ENCODE results near the gene TLL2. TPM values are rescaled to one million over a fixed set of nuclear protein-coding genes. Genes with fewer than 3 reads are reported as not detected.

The TLL2 gene
- total and polyA plus RNA-seq, 9 of the 15 experiments (the other 6 are each of a cell fraction or from before 2014, with no cell fraction given): 0.09 TPM; not detected in 8

DNA sequence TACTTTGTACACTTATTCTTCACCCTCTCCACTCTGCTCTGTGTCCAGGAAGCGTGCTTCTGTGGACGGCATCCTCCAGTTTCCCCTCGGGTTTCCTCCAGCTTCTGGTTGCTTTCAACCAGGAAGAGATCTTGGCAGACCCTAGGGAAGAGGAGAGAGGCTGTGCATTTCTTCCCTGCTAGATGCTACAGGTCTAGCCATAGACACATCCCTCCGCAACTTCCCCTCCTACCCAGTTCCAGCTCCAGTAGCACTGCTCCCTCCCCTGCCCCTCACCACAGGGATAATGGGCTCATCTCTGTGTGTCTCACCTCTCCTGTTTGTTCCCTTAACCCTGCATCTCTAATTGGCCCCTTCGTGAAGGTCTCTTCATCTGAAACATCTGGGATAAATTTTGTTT is 16.3 kb downstream of the TLL2 start:
- intact Hi-C loops (cut with micrococcal nuclease) (no loop called here), in situ Hi-C loops (cut with MboI) (no loop called here)
- POLR2A ChIA-PET: interaction anchor here (0.9 kb wide), 1 partner anchor 18 kb away, joined by 4 read pairs; no protein-coding TSS in a partner anchor
- Histone ChIP-seq H3K4me3 (no peak overlapping the region), H3K4me2 (ENCODE audit: insufficient read depth, low read length) (no peak overlapping the region), H4K20me1 (replicated peaks; ENCODE audit: control insufficient read depth, insufficient read depth, low read length) (0 out of 2 replicates have a peak, but pooled peaks cover 3% of the 10 kb centered on the region), H3K4me1 (replicated peaks in 1 of 2; ENCODE audit: control insufficient read depth in 2 of 2, insufficient read depth in 2 of 2, low read length in 2 of 2) (no peaks in the 10 kb centered on the region; a peak in 1 of 5 replicates), H3K27me3 (ENCODE audit: control insufficient read depth in 2 of 2, insufficient read depth in 2 of 2, low read length in 2 of 2) (peaks cover 0 to 31% of the 10 kb centered on the region in 2 experiments; a peak in 3 of 5 replicates), H3K9me3 (replicated peaks; ENCODE audit: control insufficient read depth, insufficient read depth, low read depth, low read length) (no peaks in the 10 kb centered on the region), H3K27ac (ENCODE audit: extremely low read depth, low read depth, low read length) (no peak overlapping the region), H3K9me1 (ENCODE audit: control insufficient read depth, insufficient read depth, low read length) (no peaks in the 10 kb centered on the region), H3K9ac (ENCODE audit: insufficient read depth in 1 of 2, low read depth in 2 of 2, low read length in 2 of 2) (no peak overlapping the region), H3K36me3 (ENCODE audit: control insufficient read depth, insufficient read depth, low read length) (no peaks in the 10 kb centered on the region), H2AFZ (ENCODE audit: low read depth, low read length) (no peak overlapping the region), H3K79me2 (ENCODE audit: control insufficient read depth, insufficient read depth, low read length) (no peaks in the 10 kb centered on the region)
- no peak for DNase-seq (ENCODE audit: extremely low read depth in 1 of 4, low spot score in 3 of 4)
- WGBS (ENCODE audit: insufficient coverage, low coverage, missing lambda C conversion rate): 0% methylated on average over 1 of the region's 5 CpGs
- FAIRE-seq: no peak
- no TSS peak for BruUV-seq (replicated peaks)
- CTCF ChIA-PET (ENCODE audit: low intra/inter-chr PET ratio): no interaction called here
- no peak for ATAC-seq
- TF ChIP-seq CAMTA2 (CRISPR knock-in tag; conservative IDR thresholded peaks at IDR 0.05): no peak
- no peak for TF ChIP-seq KHSRP (IDR thresholded peaks at IDR 0.05)
- no peak for TF ChIP-seq ARNT (IDR thresholded peaks at IDR 0.05)
- no peak for TF ChIP-seq ZFX (CRISPR knock-in tag; IDR thresholded peaks at IDR 0.05)
- TF ChIP-seq EP300 (IDR thresholded peaks at IDR 0.05; ENCODE audit: low read length): no peak
- TF ChIP-seq, protein P1, sequence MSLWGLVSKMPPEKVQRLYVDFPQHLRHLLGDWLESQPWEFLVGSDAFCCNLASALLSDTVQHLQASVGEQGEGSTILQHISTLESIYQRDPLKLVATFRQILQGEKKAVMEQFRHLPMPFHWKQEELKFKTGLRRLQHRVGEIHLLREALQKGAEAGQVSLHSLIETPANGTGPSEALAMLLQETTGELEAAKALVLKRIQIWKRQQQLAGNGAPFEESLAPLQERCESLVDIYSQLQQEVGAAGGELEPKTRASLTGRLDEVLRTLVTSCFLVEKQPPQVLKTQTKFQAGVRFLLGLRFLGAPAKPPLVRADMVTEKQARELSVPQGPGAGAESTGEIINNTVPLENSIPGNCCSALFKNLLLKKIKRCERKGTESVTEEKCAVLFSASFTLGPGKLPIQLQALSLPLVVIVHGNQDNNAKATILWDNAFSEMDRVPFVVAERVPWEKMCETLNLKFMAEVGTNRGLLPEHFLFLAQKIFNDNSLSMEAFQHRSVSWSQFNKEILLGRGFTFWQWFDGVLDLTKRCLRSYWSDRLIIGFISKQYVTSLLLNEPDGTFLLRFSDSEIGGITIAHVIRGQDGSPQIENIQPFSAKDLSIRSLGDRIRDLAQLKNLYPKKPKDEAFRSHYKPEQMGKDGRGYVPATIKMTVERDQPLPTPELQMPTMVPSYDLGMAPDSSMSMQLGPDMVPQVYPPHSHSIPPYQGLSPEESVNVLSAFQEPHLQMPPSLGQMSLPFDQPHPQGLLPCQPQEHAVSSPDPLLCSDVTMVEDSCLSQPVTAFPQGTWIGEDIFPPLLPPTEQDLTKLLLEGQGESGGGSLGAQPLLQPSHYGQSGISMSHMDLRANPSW (CRISPR knock-in tag; IDR thresholded peaks at IDR 0.05): no peak
- no peak for TF ChIP-seq ZNF253 (CRISPR knock-in tag; conservative IDR thresholded peaks at IDR 0.05)
- TF ChIP-seq, protein P2, sequence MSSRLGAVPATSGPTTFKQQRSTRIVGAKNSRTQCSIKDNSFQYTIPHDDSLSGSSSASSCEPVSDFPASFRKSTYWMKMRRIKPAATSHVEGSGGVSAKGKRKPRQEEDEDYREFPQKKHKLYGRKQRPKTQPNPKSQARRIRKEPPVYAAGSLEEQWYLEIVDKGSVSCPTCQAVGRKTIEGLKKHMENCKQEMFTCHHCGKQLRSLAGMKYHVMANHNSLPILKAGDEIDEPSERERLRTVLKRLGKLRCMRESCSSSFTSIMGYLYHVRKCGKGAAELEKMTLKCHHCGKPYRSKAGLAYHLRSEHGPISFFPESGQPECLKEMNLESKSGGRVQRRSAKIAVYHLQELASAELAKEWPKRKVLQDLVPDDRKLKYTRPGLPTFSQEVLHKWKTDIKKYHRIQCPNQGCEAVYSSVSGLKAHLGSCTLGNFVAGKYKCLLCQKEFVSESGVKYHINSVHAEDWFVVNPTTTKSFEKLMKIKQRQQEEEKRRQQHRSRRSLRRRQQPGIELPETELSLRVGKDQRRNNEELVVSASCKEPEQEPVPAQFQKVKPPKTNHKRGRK (tag; IDR thresholded peaks at IDR 0.05): no peak
- no peak for TF ChIP-seq CREM (IDR thresholded peaks at IDR 0.05; ENCODE audit: low read depth)
- TF ChIP-seq, protein P3, sequence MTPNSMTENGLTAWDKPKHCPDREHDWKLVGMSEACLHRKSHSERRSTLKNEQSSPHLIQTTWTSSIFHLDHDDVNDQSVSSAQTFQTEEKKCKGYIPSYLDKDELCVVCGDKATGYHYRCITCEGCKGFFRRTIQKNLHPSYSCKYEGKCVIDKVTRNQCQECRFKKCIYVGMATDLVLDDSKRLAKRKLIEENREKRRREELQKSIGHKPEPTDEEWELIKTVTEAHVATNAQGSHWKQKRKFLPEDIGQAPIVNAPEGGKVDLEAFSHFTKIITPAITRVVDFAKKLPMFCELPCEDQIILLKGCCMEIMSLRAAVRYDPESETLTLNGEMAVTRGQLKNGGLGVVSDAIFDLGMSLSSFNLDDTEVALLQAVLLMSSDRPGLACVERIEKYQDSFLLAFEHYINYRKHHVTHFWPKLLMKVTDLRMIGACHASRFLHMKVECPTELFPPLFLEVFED (CRISPR knock-in tag; conservative IDR thresholded peaks at IDR 0.05): no peak
- TF ChIP-seq, protein P4, sequence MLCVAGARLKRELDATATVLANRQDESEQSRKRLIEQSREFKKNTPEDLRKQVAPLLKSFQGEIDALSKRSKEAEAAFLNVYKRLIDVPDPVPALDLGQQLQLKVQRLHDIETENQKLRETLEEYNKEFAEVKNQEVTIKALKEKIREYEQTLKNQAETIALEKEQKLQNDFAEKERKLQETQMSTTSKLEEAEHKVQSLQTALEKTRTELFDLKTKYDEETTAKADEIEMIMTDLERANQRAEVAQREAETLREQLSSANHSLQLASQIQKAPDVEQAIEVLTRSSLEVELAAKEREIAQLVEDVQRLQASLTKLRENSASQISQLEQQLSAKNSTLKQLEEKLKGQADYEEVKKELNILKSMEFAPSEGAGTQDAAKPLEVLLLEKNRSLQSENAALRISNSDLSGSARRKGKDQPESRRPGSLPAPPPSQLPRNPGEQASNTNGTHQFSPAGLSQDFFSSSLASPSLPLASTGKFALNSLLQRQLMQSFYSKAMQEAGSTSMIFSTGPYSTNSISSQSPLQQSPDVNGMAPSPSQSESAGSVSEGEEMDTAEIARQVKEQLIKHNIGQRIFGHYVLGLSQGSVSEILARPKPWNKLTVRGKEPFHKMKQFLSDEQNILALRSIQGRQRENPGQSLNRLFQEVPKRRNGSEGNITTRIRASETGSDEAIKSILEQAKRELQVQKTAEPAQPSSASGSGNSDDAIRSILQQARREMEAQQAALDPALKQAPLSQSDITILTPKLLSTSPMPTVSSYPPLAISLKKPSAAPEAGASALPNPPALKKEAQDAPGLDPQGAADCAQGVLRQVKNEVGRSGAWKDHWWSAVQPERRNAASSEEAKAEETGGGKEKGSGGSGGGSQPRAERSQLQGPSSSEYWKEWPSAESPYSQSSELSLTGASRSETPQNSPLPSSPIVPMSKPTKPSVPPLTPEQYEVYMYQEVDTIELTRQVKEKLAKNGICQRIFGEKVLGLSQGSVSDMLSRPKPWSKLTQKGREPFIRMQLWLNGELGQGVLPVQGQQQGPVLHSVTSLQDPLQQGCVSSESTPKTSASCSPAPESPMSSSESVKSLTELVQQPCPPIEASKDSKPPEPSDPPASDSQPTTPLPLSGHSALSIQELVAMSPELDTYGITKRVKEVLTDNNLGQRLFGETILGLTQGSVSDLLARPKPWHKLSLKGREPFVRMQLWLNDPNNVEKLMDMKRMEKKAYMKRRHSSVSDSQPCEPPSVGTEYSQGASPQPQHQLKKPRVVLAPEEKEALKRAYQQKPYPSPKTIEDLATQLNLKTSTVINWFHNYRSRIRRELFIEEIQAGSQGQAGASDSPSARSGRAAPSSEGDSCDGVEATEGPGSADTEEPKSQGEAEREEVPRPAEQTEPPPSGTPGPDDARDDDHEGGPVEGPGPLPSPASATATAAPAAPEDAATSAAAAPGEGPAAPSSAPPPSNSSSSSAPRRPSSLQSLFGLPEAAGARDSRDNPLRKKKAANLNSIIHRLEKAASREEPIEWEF (CRISPR knock-in tag; IDR thresholded peaks at IDR 0.05): no peak
- TF ChIP-seq XRCC5 (IDR thresholded peaks at IDR 0.05; ENCODE audit: low read depth, low read length): no peak

Data from K562 (cell line).